Measurements from ENCODE around the gene ZNF800.

GRCh38 chr7:127415060-127415742 lies 22.7 kb upstream of the ZNF800 start:
- no peak for TF ChIP-seq CTCF (IDR thresholded peaks at IDR 0.05)
- no peak for TF ChIP-seq EP300 (IDR thresholded peaks at IDR 0.05; ENCODE audit: low read depth)

All from transverse colon (tissue), 3 donors.